Suprapubic skin (tissue), 4 donors: Measurements from ENCODE around the gene DMAC2. TPM values are rescaled to one million over a fixed set of nuclear protein-coding genes. Genes with fewer than 3 reads are reported as not detected.

Experiments
- DNase-seq, 2 donors: peaks; one replicate each; pipeline ENCODE4 v3.0.0-alpha.2; 2019; ENCODE audit warnings: low spot score in 2 of 2
- H3K27ac ChIP-seq: fragments of 200-600 bp; sonication (generic); one replicate; pipeline ENCODE4 v1.5.1; 2019
- H3K27me3 ChIP-seq: fragments of 200-600 bp; sonication (generic); one replicate; pipeline ENCODE4 v1.5.1; 2019
- H3K36me3 ChIP-seq: fragments of 200-600 bp; sonication (generic); one replicate; pipeline ENCODE4 v1.5.1; 2019
- H3K4me1 ChIP-seq: fragments of 200-600 bp; sonication (generic); one replicate; pipeline ENCODE4 v1.5.1; 2019
- H3K4me3 ChIP-seq: fragments of 200-600 bp; sonication (generic); one replicate; pipeline ENCODE4 v1.5.1; 2019; ENCODE audit warnings: mild to moderate bottlenecking
- H3K9me3 ChIP-seq: fragments of 200-600 bp; sonication (generic); one replicate; pipeline ENCODE4 v1.5.1; 2019
- CTCF ChIP-seq, 2 donors: fragments of 200-600 bp in 1 of 2; fragments of 450-650 bp in 1 of 2; sonication (generic) in 1 of 2; IDR thresholded peaks; one replicate each; pipeline ENCODE4 v1.5.1; 2016 to 2019; ENCODE audit warnings: antibody characterized with exemption in 2 of 2, mild to moderate bottlenecking in 1 of 2, moderate library complexity in 1 of 2
- EP300 ChIP-seq: sonication (generic); formaldehyde crosslinking; IDR thresholded peaks from one replicate; pipeline ENCODE4 v1.6.1; 2017; ENCODE audit warnings: antibody characterized with exemption
- POLR2A ChIP-seq, 2 donors: fragments of 450-650 bp; IDR thresholded peaks; one replicate each; pipeline ENCODE4 v1.6.1; 2017; ENCODE audit warnings: antibody characterized with exemption in 2 of 2, mild to moderate bottlenecking in 2 of 2, moderate library complexity in 2 of 2
- POLR2AphosphoS5 ChIP-seq, 3 donors: sonication (generic); formaldehyde crosslinking; IDR thresholded peaks; one replicate each; pipeline ENCODE4 v1.6.1; 2017; ENCODE audit warnings: antibody characterized with exemption in 3 of 3
- WGBS: methylation state at CpG from one replicate; pipeline ENCODE4 v1.1.5; 2018; 5-methylcytosine and 5-hydroxymethylcytosine counted together
- total RNA-seq, 4 donors: library from RNA; depleted of rRNA; stranded (reverse); fragments of >200 nt; gene quantifications; one replicate each; pipeline ENCODE4 v1.1.0, GENCODE V29; 2016

The DMAC2 gene
- total RNA-seq, 4 donors from 2014 or later, result 26.1 to 36.4 (median 34.2) TPM

- no peaks in the 10 kb centered on the region for H3K9me3 ChIP-seq
- no peak overlapping the region for H3K27ac ChIP-seq
- WGBS, result 88% methylated on average over 18 of the region's 21 CpGs
- H3K4me1 ChIP-seq, result peaks cover 44% of the 10 kb centered on the region
- no peak for TF ChIP-seq CTCF (IDR thresholded peaks at IDR 0.05)
- no peak for TF ChIP-seq POLR2AphosphoS5 (IDR thresholded peaks at IDR 0.05)
- TF ChIP-seq EP300, result no peak
- H3K36me3 ChIP-seq, result peaks cover 65% of the 10 kb centered on the region
- no peak for DNase-seq
- no peaks in the 10 kb centered on the region for H3K27me3 ChIP-seq
- no peak overlapping the region for H3K4me3 ChIP-seq
Measured at GRCh38 chr19:41424335-41425173, 15.2 kb downstream of the DMAC2 start.

GRCh38 chr19:41422955-41423354, 16.8 kb downstream of the DMAC2 start:
- no peaks in the 10 kb centered on the region for H3K9me3 ChIP-seq
- H3K27ac ChIP-seq, result no peak overlapping the region
- no peaks in the 10 kb centered on the region for H3K27me3 ChIP-seq
- no peak for DNase-seq
- H3K4me1 ChIP-seq, result peaks cover 33% of the 10 kb centered on the region
- peaks cover 77% of the 10 kb centered on the region for H3K36me3 ChIP-seq
- no peak overlapping the region for H3K4me3 ChIP-seq
- WGBS, result 93% methylated on average over 11 of the region's 12 CpGs
- TF ChIP-seq POLR2A (IDR thresholded peaks at IDR 0.05) (no peak), POLR2AphosphoS5 (IDR thresholded peaks at IDR 0.05) (no peak), EP300 (no peak), CTCF (IDR thresholded peaks at IDR 0.05) (no peak)

GRCh38 chr19:41422456-41422855, 17.3 kb downstream of the DMAC2 start:
- Histone ChIP-seq H3K4me3 (no peak overlapping the region), H3K9me3 (no peaks in the 10 kb centered on the region), H3K36me3 (peaks cover 81% of the 10 kb centered on the region), H3K27ac (no peak overlapping the region), H3K27me3 (no peaks in the 10 kb centered on the region), H3K4me1 (peaks cover 28% of the 10 kb centered on the region)
- WGBS, result 84% methylated on average over 18 of the region's 18 CpGs
- no peak for DNase-seq
- TF ChIP-seq POLR2AphosphoS5 (IDR thresholded peaks at IDR 0.05) (no peak), POLR2A (IDR thresholded peaks at IDR 0.05) (no peak), CTCF (IDR thresholded peaks at IDR 0.05) (no peak), EP300 (no peak)

GRCh38 chr19:41421973-41422372, 17.7 kb downstream of the DMAC2 start:
- H3K4me3 ChIP-seq, result no peak overlapping the region
- TF ChIP-seq EP300 (no peak), CTCF (IDR thresholded peaks at IDR 0.05) (no peak), POLR2A (IDR thresholded peaks at IDR 0.05) (no peak), POLR2AphosphoS5 (IDR thresholded peaks at IDR 0.05) (no peak)
- H3K27ac ChIP-seq, result no peak overlapping the region
- WGBS, result 88% methylated on average over 20 of the region's 20 CpGs
- peaks cover 25% of the 10 kb centered on the region for H3K4me1 ChIP-seq
- H3K27me3 ChIP-seq, result no peaks in the 10 kb centered on the region
- DNase-seq, result no peak
- peaks cover 85% of the 10 kb centered on the region for H3K36me3 ChIP-seq
- H3K9me3 ChIP-seq, result no peaks in the 10 kb centered on the region

GRCh38 chr19:41421314-41421713, 18.4 kb downstream of the DMAC2 start:
- WGBS, result 85% methylated on average over 6 of the region's 6 CpGs
- peaks cover 18% of the 10 kb centered on the region for H3K4me1 ChIP-seq
- no peak for DNase-seq
- H3K27ac ChIP-seq, result no peak overlapping the region
- peaks cover 92% of the 10 kb centered on the region for H3K36me3 ChIP-seq
- H3K4me3 ChIP-seq, result no peak overlapping the region
- no peaks in the 10 kb centered on the region for H3K9me3 ChIP-seq
- no peaks in the 10 kb centered on the region for H3K27me3 ChIP-seq
- no peak for TF ChIP-seq CTCF (IDR thresholded peaks at IDR 0.05)
- TF ChIP-seq EP300, result no peak
- TF ChIP-seq POLR2AphosphoS5 (IDR thresholded peaks at IDR 0.05), result no peak
- TF ChIP-seq POLR2A (IDR thresholded peaks at IDR 0.05), result no peak
